Activated T-cell treated with anti-CD3 and anti-CD28 coated beads, Interleukin-2, amount 50 U/mL, for 24 hours (primary cell): ENCODE data around the gene TICAM1.
A peak's percentile ranks its signal among the peaks of the same experiment; 100 is the strongest.
"Not testable (repeated sequence)": the region's sequence is repeated elsewhere in the genome, so short reads cannot be mapped to it uniquely, and the experiment has no call there.

ENCODE experiments used
- DNase-seq: peaks from one replicate; pipeline ENCODE4 v3.0.0-alpha.2; 2020
- H3K27ac Mint-ChIP-seq: 2 replicates; pipeline ENCODE4 v1.8.0; 2020; ENCODE audit warnings: mild to moderate bottlenecking, mixed read lengths
- H3K27me3 Mint-ChIP-seq: 2 replicates; pipeline ENCODE4 v1.8.0; 2020; ENCODE audit warnings: mixed read lengths
- H3K36me3 Mint-ChIP-seq: 2 replicates; pipeline ENCODE4 v1.8.0; 2020; ENCODE audit warnings: low read depth, mixed read lengths
- H3K4me1 Mint-ChIP-seq: 2 replicates; pipeline ENCODE4 v1.8.0; 2020; ENCODE audit warnings: low read depth, mixed read lengths
- H3K4me3 Mint-ChIP-seq: 2 replicates; pipeline ENCODE4 v1.8.0; 2020; ENCODE audit warnings: mild to moderate bottlenecking, moderate library complexity, mixed read lengths
- H3K9me3 Mint-ChIP-seq: 2 replicates; pipeline ENCODE4 v1.8.0; 2020; ENCODE audit warnings: mixed read lengths

The TICAM1 gene

DNA sequence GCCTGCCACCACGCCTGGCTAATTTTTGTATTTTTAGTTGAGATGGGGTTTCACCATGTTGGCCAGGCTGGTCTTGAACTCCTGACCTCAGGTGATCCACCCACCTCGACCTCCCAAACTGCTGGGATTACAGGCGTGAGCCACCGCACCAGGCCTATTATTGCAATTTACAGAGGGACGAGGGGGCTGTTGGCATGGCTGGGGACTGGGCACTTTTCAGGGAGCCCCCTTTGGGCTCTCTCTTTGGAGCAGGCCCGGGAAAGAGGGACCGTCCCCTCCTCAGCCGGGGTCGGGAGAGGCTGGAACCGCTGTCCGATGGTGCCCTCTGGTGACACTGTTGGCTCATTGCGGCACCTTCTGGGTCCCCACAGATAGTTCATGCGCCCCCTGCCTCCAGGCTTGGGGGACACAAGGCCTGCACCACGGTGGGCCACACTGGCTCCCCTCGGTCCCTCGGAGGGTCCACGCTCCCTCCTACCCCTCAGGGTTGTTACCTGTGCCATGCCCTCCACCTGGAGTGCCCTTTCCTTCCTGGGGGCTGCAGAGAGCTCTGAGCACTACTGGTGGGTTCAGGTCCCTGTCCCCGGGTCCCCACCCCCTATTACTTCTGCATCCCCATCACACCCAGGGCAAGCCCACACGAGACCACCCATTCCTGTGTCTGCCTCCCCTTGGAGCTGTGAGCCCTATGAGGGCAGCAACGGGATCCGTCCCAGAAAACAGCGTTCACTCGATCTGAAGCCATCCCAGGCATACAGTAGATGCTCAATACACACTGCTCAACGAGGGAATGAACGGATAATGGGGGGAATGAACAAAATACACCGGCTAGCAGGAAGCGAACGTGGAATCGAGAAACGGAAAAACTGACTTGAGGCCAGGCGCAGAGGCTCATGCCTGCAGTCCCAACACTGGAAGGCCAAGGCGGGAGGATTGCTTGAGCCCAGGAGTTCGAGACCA, 27.5 kb downstream of the TICAM1 start:
- Mint-ChIP-seq H3K4me1 (no peaks in the 10 kb centered on the region), H3K9me3 (no peaks in the 10 kb centered on the region), H3K36me3 (peaks cover 7% of the 10 kb centered on the region), H3K27me3 (no peaks in the 10 kb centered on the region), H3K27ac (no peak overlapping the region), H3K4me3 (no peak overlapping the region)
- DNase-seq, result peak; percentile 78

DNA sequence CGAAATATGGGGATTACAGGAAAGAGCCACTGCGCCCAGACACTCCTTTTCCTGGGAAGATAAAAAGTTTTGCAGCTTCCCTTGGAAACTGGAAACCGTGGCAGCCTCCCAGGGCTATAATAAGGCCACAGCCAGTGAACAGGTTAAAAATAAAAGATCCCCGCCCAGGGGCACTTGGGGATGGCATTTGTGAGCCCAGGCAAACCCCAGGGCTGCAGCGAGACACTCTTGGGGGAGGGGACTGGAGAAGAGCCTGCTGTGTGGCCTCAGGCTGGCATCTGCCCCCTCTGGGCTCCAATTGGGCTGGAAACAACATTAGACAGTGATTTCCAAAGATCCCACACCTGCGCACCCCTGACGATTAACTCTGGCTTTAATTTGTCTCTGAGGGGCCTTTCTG, 28.8 kb downstream of the TICAM1 start:
- H3K4me1 Mint-ChIP-seq, result no peaks in the 10 kb centered on the region
- DNase-seq, result no peak
- no peak overlapping the region for H3K27ac Mint-ChIP-seq
- H3K4me3 Mint-ChIP-seq, result no peak overlapping the region
- H3K36me3 Mint-ChIP-seq, result peaks cover 18% of the 10 kb centered on the region
- H3K9me3 Mint-ChIP-seq, result no peaks in the 10 kb centered on the region
- no peaks in the 10 kb centered on the region for H3K27me3 Mint-ChIP-seq

DNA sequence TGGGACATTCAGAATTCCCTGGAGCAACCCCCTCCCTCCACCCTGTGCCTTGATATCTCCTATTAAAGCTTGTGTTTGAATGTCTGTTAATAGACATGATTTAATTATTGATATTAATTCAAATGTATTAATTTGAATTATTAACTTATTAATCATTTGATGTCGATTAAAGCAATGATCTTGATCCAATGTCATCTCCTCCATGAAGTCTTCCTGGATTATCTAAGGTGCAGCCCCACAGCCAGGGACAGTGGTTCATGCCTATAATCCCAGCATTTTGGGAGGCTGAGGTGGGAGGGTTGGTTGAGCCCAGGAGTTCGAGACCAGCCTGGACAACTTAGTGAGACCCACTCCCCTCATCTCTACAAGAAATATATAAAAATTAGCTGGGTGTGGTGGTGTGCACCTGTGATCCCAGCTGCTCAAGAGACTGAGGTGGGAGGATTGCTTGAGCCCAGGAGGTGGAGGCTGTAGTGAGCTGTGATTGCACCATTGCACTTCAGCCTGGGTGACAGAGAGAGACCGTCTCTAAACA, 30.4 kb downstream of the TICAM1 start:
- Mint-ChIP-seq H3K9me3 (no peaks in the 10 kb centered on the region), H3K4me1 (peaks cover 9% of the 10 kb centered on the region), H3K27me3 (no peaks in the 10 kb centered on the region), H3K27ac (no peak overlapping the region), H3K4me3 (no peak overlapping the region), H3K36me3 (peaks cover 32% of the 10 kb centered on the region)
- DNase-seq, result no peak

DNA sequence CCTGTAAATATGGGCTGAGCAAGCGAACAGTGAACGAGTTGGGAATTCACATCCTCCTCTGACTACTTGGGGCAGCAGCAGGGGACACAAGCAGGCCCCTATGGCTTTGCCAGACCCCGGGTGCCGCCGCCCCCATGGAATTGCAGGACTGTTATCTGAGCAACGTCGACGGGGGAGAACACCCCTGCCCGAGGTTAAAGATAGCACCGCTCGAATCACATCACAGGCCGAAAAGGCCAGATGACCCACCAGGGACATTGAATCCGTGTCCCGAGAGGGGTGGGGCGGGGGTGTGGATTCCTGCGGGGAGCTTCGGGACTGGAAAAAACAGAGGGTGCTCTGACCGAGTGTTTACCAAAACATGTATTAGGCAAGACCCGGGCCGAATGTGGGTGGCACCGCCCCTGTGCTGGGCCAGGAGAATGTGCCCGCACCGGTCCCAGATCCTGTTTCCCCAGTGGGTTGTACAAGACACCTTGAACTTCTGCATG, 30.9 kb downstream of the TICAM1 start:
- Mint-ChIP-seq H3K27ac (no peak overlapping the region), H3K36me3 (peaks cover 38% of the 10 kb centered on the region)

DNA sequence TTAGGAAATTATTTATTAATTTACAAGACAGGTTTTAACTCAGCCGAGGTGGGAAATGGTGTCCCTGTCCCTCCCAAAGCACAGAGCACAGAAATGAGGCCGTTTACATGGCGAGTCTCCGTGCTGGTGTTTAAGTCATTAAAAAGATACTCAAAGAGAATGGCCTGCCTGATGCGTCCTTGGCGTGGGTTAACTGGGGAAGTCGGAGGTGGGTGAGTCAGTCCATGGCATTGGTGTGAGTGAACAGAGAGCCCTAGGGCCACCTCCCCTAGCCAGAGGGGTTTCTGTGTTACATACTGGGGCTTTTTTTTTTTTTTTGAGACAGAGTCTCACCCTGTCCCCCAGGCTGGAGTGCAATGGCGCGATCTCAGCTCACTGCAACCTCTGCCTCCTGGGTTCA, 36.1 kb downstream of the TICAM1 start:
- peaks cover 73% of the 10 kb centered on the region for H3K36me3 Mint-ChIP-seq
- peak overlapping the region; percentile 92 for H3K27ac Mint-ChIP-seq
- no peaks in the 10 kb centered on the region for H3K9me3 Mint-ChIP-seq
- H3K27me3 Mint-ChIP-seq, result no peaks in the 10 kb centered on the region
- DNase-seq, result no peak
- peak overlapping the region; percentile 88 for H3K4me3 Mint-ChIP-seq
- peaks cover 45% of the 10 kb centered on the region for H3K4me1 Mint-ChIP-seq

More for the DNA sequence above, 30.9 kb downstream of the TICAM1 start:
- H3K4me1 Mint-ChIP-seq, result peaks cover 11% of the 10 kb centered on the region
- no peaks in the 10 kb centered on the region for H3K9me3 Mint-ChIP-seq
- H3K4me3 Mint-ChIP-seq, result no peak overlapping the region
- no peaks in the 10 kb centered on the region for H3K27me3 Mint-ChIP-seq
- no peak for DNase-seq

DNA sequence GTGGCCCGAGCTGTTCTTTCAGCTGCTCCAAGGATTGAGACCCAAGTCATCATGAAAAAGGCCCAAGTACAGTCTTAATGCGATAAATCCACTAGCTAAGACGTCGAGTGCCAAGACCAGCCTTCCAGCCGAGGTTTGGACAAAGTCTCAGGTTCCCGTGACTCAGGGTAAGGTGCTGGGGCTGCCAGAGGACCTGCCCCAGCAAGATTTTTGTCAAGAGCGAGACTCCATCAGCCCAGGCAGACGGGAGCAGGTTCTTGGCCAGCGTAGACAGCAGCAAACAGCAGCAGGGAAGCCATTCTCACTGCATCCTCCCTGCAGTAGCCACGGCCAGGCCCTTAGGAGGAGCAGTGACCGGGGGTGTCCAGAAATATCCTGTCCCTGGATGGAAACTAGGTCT, 36.5 kb downstream of the TICAM1 start:
- peaks cover 73% of the 10 kb centered on the region for H3K36me3 Mint-ChIP-seq
- peak overlapping the region; percentile 88 for H3K4me3 Mint-ChIP-seq
- peak overlapping the region; percentile 92 for H3K27ac Mint-ChIP-seq

DNA sequence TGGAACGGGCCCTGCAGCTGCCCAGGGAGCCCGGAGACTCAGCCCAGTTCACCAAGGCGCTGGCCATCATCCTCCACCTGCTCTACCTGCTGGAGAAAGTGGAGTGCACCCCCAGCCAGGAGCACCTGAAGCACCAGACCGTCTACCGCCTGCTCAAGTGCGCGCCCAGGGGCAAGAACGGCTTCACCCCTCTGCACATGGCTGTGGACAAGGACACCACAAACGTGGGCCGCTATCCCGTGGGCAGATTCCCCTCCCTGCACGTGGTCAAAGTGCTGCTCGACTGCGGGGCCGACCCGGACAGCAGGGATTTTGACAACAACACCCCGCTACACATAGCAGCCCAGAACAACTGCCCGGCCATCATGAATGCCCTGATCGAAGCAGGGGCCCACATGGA, 38.2 kb downstream of the TICAM1 start:
- H3K36me3 Mint-ChIP-seq, result peaks cover 58% of the 10 kb centered on the region
- H3K27me3 Mint-ChIP-seq, H3K9me3 Mint-ChIP-seq, DNase-seq: not testable (repeated sequence)
- peak overlapping the region; percentile 92 for H3K27ac Mint-ChIP-seq
- H3K4me3 Mint-ChIP-seq, result peak overlapping the region; percentile 88
- peaks cover 45% of the 10 kb centered on the region for H3K4me1 Mint-ChIP-seq

More for the DNA sequence above, 36.5 kb downstream of the TICAM1 start:
- DNase-seq, result no peak
- Mint-ChIP-seq H3K27me3 (no peaks in the 10 kb centered on the region), H3K9me3 (no peaks in the 10 kb centered on the region), H3K4me1 (peaks cover 45% of the 10 kb centered on the region)

DNA sequence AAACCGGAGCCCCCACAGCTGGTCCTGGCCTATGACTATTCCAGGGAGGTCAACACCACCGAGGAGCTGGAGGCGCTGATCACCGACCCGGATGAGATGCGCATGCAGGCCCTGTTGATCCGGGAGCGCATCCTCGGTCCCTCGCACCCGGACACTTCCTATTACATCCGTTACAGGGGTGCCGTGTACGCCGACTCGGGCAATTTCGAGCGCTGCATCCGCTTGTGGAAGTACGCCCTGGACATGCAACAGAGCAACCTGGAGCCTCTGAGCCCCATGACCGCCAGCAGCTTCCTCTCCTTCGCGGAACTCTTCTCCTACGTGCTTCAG, 38.7 kb downstream of the TICAM1 start:
- Mint-ChIP-seq H3K27ac (peak overlapping the region; percentile 92), H3K4me3 (peak overlapping the region; percentile 88), H3K4me1 (peaks cover 45% of the 10 kb centered on the region), H3K36me3 (peaks cover 55% of the 10 kb centered on the region)
- not testable (repeated sequence) for H3K27me3 Mint-ChIP-seq, DNase-seq, H3K9me3 Mint-ChIP-seq

DNA sequence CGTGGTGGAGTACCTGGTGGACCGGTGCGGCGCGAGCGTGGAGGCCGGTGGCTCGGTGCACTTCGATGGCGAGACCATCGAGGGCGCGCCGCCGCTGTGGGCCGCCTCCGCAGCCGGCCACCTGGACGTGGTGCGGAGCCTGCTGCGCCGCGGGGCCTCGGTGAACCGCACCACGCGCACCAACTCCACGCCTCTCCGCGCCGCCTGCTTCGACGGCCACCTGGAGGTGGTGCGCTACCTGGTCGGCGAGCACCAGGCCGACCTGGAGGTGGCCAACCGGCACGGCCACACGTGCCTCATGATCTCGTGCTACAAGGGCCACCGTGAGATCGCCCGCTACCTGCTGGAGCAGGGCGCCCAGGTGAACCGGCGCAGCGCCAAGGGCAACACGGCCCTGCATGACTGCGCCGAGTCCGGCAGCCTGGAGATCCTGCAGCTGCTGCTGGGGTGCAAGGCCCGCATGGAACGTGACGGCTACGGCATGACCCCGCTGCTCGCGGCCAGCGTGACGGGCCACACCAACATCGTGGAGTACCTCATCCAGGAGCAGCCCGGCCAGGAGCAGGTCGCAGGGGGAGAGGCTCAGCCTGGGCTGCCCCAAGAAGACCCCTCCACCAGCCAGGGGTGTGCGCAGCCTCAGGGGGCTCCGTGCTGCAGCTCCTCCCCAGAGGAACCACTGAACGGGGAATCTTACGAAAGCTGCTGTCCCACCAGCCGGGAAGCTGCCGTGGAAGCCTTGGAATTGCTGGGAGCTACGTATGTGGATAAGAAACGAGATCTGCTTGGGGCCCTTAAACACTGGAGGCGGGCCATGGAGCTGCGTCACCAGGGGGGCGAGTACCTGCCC, 39.3 kb downstream of the TICAM1 start:
- Mint-ChIP-seq H3K4me1 (peaks cover 45% of the 10 kb centered on the region), H3K36me3 (peaks cover 50% of the 10 kb centered on the region), H3K4me3 (peak overlapping the region; percentile 88), H3K27ac (peak overlapping the region; percentile 96)
- H3K27me3 Mint-ChIP-seq, H3K9me3 Mint-ChIP-seq, DNase-seq: not testable (repeated sequence)

DNA sequence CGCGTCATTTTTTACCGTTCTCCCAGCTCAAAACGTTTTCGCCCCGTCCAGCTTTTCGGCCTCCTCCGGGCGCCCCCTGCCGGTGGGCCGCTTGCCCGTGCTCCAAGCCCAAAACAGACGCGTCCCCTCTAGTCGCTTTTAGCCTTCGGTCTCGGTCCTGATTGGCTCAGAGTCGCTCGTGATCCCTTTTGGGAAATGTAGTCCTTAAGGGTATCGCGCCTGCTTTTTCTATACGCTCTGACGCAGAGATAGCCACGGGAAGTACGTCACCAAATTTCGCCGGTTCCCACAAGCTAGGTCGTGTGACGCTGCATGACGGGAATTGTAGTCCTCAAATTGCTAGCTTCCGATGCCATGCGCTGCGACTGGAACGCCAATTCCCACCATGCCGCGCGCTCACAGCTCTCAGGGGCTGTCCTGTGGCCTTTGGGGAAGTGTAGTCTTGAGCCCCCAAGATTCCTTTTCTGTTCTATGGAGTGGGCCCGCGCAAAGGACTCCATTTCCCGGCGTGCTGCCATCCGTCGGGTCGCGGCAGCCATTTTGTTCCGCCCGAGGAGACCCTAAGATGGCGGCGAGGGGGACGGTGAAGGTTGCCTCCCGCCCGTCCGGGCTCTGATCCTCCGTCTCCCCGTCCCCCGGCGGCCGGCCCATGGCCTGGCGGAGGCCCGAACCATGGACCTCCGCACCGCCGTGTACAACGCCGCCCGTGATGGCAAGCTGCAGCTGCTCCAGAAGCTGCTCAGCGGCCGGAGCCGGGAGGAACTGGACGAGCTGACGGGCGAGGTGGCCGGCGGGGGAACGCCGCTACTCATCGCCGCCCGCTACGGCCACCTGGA, 40.1 kb downstream of the TICAM1 start, which contains the start of gene FEM1A:
Gene FEM1A, plus strand, starts transcription at position 552 of the 836 bp plus-strand sequence. Its CDS starts 121 bp downstream, at position 673.
- peak within 1 kb of the TSS; percentile 96 for H3K27ac Mint-ChIP-seq
- H3K36me3 Mint-ChIP-seq, result peaks cover 43% of the 10 kb centered on the region
- DNase-seq, result peak; percentile 97
- peak within 1 kb of the TSS; percentile 88 for H3K4me3 Mint-ChIP-seq
- no peaks in the 10 kb centered on the region for H3K27me3 Mint-ChIP-seq
- H3K4me1 Mint-ChIP-seq, result peaks cover 39% of the 10 kb centered on the region
- H3K9me3 Mint-ChIP-seq, result no peaks in the 10 kb centered on the region

DNA sequence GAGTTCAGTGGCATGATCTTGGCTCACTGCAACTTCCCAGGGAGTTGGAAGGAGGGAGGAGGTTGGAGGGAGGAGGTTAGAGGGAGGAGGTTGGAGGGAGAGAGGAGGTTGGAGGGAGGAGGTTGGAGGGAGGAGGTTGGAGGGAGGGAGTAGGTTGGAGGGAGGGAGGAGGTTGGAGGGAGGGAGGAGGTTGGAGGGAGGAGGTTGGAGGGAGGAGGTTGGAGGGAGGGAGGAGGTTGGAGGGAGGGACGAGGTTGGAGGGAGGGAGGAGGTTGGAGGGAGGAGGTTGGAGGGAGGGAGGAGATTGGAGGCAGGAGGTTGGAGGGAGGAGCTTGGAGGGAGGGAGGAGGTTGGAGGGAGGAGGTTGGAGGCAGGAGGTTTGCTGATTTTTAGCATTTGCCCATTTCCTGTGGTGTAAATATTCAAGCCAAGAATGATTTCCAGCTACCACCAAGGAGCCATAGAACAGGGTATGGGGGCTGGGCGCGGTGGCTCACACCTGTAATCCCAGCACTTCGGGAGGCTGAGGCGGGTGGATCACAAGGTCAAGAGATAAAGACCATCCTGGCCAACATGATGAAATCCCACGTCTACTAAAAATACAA, 45.0 kb downstream of the TICAM1 start:
- peaks cover 22% of the 10 kb centered on the region for H3K27me3 Mint-ChIP-seq
- not testable (repeated sequence) for DNase-seq, H3K9me3 Mint-ChIP-seq, H3K4me3 Mint-ChIP-seq, H3K4me1 Mint-ChIP-seq, H3K36me3 Mint-ChIP-seq, H3K27ac Mint-ChIP-seq

DNA sequence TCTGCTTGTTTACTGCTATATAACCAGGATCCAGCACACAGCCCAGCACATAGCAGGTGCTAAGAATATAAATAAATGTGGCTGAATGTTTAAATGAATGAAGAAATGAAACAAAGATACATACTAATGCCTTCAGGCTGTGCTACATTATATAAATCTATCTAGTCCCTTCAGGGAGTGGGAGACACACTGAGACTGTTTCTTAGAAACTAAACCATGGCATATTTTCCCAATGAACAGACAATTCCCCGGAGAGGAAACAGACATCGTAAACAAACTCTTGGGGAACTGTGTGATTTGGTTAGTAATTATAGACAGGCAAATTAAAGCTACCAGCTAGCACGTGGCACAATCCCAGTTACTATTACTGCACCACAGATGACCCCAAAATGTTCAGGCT, 49.7 kb downstream of the TICAM1 start:
- Mint-ChIP-seq H3K27ac (no peak overlapping the region), H3K4me3 (no peak overlapping the region), H3K36me3 (no peaks in the 10 kb centered on the region), H3K9me3 (peaks cover 6% of the 10 kb centered on the region), H3K4me1 (no peaks in the 10 kb centered on the region), H3K27me3 (peaks cover 29% of the 10 kb centered on the region)
- no peak for DNase-seq

DNA sequence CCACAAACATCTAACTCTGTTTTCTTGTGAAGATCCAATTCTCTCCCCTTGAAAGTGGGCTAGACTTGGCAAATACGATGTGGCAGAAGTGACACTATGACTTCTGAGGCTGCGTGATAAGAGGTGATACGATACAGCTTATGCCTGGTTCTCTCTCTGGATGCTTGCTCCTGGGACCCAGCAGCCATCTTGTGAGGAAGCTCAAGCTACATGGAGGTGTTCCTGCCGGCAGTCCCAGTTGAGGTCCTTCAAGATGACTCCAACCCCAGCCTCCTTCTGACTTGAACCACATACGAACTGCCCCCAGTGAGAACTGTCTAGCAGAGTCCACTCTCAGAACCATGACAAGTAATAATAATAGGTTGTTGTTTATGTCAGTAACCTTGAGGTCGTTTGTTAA, 50.7 kb downstream of the TICAM1 start:
- Mint-ChIP-seq H3K27me3 (peaks cover 30% of the 10 kb centered on the region), H3K4me1 (no peaks in the 10 kb centered on the region), H3K9me3 (peaks cover 6% of the 10 kb centered on the region), H3K27ac (no peak overlapping the region), H3K36me3 (no peaks in the 10 kb centered on the region), H3K4me3 (no peak overlapping the region)
- DNase-seq, result no peak
